Tracheal epithelial cell (primary cell): ENCODE data around the gene PSMD13. TPM values are rescaled to one million over a fixed set of nuclear protein-coding genes. Genes with fewer than 3 reads are reported as not detected.

Experiments used
- total RNA-seq: library from RNA; depleted of rRNA; stranded (reverse); fragments of >200 nt; gene quantifications from 2 replicates; pipeline ENCODE4 v1.2.1, GENCODE V29; 2014

PSMD13 gene
- total RNA-seq = 129 and 161 TPM in 2 replicates

DNA sequence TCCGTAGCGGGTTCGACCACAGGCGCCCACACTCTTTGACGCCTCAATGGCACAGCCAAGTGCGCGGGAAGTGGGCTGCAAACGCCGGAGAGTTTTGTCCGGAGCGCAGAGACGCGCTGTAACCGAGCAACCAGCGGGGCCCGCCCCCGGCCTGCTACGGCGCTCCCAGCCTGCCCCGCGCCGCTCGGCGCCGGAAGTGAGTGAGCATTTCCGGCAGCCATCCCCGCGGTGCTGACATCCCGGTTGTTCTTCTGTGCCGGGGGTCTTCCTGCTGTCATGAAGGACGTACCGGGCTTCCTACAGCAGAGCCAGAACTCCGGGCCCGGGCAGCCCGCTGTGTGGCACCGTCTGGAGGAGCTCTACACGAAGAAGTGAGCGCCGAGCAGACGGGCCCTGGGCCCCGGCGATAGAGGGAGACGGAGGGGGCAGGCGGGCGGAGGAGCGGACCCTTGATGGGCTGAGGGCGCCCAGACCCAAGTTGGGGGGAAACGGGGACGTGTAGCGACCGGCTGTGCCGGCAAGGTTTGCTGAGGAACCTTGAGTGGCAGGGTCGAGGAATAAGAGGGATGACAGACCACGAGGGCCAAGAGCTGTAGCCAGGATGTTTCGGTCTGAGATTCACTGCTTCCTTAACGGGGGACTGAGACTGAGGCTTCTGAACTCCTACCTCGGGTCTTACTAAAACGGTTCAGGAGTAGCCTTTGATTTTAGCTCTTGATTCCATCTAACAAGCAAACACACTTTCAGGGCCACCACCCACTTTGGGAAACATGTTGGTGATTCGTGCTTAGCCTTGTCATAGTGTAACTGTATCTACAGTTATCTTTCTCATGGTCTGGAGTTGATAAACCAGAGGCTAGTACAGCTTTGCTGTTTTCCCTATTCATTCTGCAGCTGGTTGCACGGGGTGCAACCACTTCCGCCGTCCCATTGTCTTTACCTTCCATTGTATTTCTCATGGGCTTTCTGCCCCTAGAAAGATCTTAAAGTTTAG is at the start of gene PSMD13:
PSMD13 (plus strand) TSS at position 203 of the 994 bp plus-strand sequence; CDS start at position 277, 74 bp downstream.

DNA sequence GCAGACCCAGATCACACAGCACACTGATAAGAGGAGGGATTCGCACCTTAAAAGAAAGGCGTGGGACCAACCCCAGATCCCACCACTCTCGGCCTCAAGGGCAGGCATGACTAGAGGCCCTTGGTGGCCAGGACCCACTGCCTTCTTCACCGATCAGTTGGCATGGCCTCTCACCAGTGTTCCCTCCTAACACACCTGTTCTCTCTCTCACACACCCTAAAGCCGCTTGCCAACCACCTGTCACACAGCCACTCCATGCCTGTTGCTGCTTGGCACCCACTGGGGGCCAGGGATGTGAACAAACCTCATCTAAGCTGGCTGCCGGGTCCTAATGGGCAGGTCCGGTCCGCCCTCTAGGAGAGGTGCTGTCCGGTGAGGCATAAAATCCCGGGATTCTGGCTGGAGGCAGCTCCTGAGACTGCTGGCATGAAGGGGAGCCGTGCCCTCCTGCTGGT is 44.1 kb upstream of the PSMD13 start, which contains the start of gene SCGB1C1:
SCGB1C1 (plus strand) TSS at position 405 of the 455 bp plus-strand sequence; CDS start at position 427, 22 bp downstream.

DNA sequence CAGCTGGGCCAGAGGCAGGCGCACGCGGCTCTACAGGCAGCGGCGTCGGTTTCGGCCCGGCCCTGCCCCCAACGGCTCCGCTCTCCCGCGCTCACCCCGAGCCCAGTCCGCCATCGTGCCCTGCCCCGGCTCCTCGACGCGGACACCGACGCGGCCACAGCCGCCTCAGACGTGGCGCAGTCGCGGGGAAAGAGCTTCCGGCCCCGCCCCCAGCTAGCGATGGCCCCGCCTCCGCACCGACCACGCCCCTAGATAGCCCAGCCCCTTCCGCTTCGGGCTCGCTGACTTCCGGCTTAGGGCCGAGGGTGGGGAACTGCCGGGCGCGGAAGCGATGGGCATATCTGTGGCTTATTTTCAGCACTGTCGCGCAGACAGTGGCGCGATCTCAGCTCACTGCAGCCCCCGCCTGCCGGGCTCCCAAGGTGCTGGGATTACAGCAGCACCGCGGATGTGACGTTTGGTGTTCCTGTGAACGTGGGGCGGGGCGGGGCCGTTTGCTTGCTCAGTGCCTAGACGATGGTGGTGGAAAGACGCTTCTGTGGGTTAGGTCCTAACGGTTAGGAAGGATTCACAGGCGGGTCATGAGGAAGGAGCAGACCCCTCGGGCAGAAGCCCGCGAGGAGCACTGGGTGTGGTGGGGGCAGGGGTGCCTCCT is 29.4 kb upstream of the PSMD13 start, which contains the start of the genes BET1L and RIC8A:
BET1L (minus strand) TSS at position 192 of the 655 bp plus-strand sequence; CDS start at position 114, 78 bp downstream.
RIC8A (plus strand) TSS at position 501 of the 655 bp plus-strand sequence. CDS start 1,147 bp downstream, outside the sequence.

DNA sequence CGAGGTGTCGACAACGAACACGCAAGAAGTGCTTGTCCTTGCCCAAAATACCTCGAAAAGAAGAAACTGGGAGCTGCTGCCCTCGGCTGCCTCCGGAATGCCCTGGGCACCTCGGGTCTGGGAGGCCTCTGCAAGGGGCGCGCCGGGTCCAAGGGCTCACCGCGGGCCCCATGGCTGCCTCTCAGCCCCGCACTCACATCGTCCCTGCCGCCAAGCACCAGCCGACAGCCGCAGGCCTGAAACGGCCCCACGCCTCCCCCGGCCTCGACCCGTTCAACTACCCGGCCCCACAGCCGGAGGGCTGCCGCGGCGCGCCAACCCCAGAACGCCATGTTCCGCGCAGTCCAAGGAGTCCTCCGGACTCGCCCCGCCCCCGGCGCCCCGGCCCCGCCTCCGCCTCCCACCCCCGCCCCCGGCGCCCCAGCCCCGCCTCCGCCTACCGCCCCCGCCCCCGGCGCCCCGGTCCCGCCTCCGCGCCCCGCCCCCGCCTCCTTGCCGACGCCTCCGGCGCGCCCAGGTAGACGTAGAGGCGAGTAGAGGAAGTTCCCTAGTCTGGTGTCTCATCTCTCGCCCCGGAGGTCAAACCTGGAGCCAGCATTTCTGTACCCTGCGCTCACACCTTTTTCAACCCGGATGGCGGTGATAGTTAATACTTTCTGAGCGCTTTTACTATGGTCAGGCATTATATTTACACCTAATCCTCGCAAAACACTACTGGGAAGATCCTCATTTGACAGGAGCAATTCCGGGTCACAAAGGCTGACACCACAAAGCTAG is 591 bp upstream of the PSMD13 start, which contains the start of gene SIRT3:
SIRT3 (minus strand) TSS at position 346 of the 777 bp plus-strand sequence; CDS start at position 332, 14 bp downstream.

DNA sequence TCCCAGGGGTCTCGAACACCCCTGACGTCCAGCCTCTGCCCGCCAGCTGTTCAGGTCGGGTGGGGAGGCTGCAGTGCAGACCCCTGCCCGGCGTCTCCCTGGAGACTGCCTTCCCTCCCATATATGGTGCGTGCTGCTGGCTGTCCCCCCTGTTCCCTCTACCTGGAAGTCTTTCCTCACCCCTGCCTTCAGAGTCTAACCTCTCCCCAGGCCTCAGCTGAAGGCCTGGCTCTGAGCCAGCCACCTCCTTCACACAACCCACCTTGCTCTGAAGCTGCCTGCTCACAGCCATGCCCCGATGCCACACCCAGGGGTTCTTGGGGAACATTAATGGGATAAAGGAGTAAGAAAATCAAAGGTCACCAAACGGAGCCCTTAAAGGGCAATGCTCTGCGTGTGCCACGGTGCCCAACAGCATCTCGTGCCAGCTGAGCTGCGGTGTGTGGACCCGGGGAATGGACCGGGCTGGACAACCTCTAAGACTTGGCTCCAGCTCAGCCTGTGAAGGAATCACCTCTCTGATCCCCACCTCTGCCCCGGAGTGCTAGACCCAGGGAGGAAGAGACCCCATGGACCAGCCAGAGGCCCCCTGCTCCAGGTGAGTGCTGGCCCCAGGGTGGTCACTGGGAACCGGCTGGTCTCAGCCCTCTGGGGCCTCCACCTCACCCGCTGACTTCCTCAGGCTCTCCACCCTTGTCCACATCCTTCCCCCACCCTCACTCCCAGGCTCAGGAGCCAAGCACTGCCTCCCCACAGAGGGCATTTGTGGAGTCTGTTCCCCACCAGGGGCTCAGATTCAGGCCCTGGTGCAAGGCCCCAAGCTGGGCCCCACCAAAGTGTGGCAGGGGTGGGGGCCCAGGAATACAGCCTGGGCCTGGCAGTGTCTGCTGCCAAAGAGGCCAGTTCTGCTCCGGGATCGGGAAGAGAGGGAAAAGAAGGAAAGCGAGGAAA is 41.5 kb downstream of the PSMD13 start, which contains the start of gene NLRP6:
NLRP6 (plus strand) TSS at position 407 of the 951 bp plus-strand sequence; CDS start at position 570, 163 bp downstream.

DNA sequence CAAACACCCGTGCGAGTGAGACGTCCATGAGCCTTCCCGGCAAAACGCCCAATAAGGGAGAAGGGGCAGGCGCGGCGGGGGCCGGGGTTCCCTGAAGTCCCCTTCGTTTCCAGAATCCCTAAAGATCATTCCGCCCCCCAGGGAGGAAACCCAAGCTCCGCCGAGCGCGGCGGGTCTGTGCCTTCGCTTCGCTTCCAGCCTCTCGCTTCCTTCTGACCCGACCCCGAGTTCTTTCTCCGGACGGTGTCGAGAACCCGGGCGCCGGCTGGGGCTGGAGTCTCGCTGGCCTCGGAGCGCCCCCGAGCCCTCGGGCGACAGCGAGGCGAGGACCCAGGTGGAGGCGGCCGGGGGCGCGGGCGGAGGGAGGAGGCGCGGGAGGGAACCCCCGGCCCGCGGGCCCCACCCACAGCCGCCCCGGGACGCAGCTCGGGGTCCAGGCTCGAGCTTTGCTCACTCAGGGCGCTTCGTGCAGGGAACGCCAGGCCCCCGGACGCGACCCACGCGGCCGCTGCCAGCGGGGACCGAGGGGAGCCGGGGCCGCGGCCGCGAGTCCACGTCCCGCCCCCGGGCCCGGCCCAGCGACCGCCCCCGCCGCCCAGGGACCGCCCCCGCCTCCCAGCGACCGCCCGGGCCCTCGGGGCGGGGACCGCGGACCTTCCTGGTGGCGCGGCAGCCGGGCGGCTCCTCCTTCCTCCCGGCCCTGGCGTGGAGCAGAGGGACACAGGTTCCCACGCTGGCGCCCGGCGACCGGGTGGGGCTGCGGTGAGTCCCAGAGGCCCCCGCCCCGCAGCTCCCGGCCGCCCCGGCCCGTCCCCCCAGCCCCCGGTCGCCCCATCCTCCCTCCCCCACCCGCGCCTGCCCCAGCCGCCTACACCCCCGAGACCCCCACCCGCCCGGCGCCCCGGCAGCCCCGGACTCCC is 52.0 kb downstream of the PSMD13 start, which contains the start of gene PGGHG:
PGGHG (plus strand) TSS at position 649 of the 920 bp plus-strand sequence. CDS start 691 bp downstream, outside the sequence.

DNA sequence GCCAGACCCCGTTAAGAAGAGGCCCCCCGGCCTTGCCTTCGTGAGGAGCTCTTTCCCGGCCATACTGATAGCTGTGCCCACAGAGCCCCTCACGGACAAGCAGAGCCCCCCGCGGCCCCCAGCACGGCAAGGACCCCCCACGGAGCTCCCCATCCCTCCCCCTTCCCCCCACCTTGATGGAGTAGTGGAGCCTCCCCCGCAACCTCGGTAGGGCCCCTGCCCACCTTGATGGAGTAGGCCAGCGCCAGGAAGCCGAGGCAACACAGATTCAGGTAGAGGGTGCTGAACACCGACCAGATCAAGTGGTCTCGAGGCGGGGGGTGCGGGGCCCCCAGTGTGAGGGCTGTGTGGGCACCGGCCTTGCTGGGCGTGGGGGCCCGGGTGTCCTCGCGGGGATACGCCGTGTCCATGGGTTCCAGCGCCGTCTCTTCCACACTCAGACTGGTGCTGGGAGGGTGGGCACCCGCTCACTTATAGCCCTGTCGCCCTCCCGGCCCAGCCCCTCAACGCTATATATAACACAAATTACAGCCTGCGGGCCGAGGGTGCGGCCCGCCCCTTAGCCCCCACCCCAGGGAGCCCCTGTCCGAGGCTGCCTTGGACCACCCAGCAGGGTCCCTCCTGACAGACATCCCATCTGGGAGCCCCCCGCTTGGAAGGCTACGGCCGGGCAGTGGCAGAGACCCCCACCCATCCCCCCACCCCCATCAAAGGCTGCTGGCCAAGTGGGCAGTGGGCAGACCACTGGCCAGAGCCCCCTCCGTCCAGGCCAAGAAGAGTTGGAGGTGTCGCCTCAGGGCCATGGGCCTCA is 62.5 kb downstream of the PSMD13 start, which contains the start of gene IFITM5:
IFITM5 (minus strand) TSS at position 446 of the 811 bp plus-strand sequence; CDS start at position 410, 36 bp downstream.

Other genes starting within 250 kb of the PSMD13 start
- gene SCGB1C1, start 43.9 kb upstream of the PSMD13 start, total RNA-seq = not detected in 2 replicates
- gene BET1L, start 29.6 kb upstream of the PSMD13 start, total RNA-seq = 14.0 and 14.5 TPM in 2 replicates
- gene RIC8A, start 29.3 kb upstream of the PSMD13 start, total RNA-seq = 104 and 149 TPM in 2 replicates
- gene SIRT3, start 634 bp upstream of the PSMD13 start, total RNA-seq = 4.1 and 5.5 TPM in 2 replicates
- gene NLRP6, start 41.4 kb downstream of the PSMD13 start, total RNA-seq = not detected in 2 replicates
- gene PGGHG, start 52.1 kb downstream of the PSMD13 start, total RNA-seq = 1.9 and 9.6 TPM in 2 replicates
- gene IFITM5, start 62.5 kb downstream of the PSMD13 start, total RNA-seq = not detected in 2 replicates
- gene IFITM2, start 70.8 kb downstream of the PSMD13 start, total RNA-seq = 2.3 and 7.2 TPM in 2 replicates
- 0.43 and 7.5 TPM in 2 replicates for gene IFITM1, start 77.1 kb downstream of the PSMD13 start, total RNA-seq
- gene IFITM3, start 83.9 kb downstream of the PSMD13 start, total RNA-seq = 12.6 and 25.1 TPM in 2 replicates
- 27.3 and 29.4 TPM in 2 replicates for gene B4GALNT4, start 132.5 kb downstream of the PSMD13 start, total RNA-seq
- gene PKP3, start 157.2 kb downstream of the PSMD13 start, total RNA-seq = 290 and 382 TPM in 2 replicates
- gene SIGIRR, start 178.0 kb downstream of the PSMD13 start, total RNA-seq = 16.9 and 26.4 TPM in 2 replicates
- gene ANO9, start 205.0 kb downstream of the PSMD13 start, total RNA-seq = 7.7 and 16.4 TPM in 2 replicates
- gene PTDSS2, start 213.3 kb downstream of the PSMD13 start, total RNA-seq = 35.7 and 42.2 TPM in 2 replicates